Gastroesophageal sphincter (tissue), 3 donors: ENCODE measurements around the gene SLC7A7.

Experiments used
- EP300 ChIP-seq: sonication (generic); formaldehyde crosslinking; IDR thresholded peaks from one replicate; pipeline ENCODE4 v1.6.1; 2017; ENCODE audit warnings: antibody characterized with exemption, mild to moderate bottlenecking
- POLR2A ChIP-seq, 2 donors: fragments of 450-650 bp; IDR thresholded peaks; one replicate each; pipeline ENCODE4 v1.6.1; 2017; ENCODE audit warnings: antibody characterized with exemption in 2 of 2, mild to moderate bottlenecking in 2 of 2, moderate library complexity in 1 of 2
- POLR2AphosphoS5 ChIP-seq: sonication (generic); formaldehyde crosslinking; IDR thresholded peaks from one replicate; pipeline ENCODE4 v1.6.1; 2017; ENCODE audit warnings: antibody characterized with exemption
- TF ChIP-seq, protein P1 (sequence below), 4 experiments: fragments of 200-600 bp in 2 of 4; fragments of 450-650 bp in 2 of 4; sonication (generic) in 1 of 4; IDR thresholded peaks; one replicate each; pipeline ENCODE4 v1.5.1; 2017 to 2019; ENCODE audit warnings: antibody characterized with exemption in 4 of 4, mild to moderate bottlenecking in 2 of 4, moderate library complexity in 2 of 4

DNA sequence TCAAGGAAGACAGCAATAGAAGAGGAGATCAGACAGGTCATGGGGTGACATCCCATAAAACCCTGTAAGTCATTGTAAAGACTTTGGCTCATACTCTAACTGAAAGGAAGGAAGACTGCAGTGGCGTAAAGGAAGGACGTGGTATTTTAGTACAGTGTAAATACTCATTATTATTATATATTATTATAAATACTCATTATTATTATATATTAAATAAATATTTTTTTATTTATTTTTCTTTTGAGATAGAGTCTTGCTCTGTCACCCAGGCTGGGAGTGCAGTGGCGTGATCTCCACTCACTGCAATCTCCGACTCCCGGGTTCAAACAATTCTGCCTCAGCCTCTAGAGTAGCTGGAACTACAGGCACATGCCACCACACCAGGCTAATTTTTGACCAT, 41.2 kb upstream of the SLC7A7 start:
- TF ChIP-seq POLR2AphosphoS5, result no peak
- TF ChIP-seq, protein P1, sequence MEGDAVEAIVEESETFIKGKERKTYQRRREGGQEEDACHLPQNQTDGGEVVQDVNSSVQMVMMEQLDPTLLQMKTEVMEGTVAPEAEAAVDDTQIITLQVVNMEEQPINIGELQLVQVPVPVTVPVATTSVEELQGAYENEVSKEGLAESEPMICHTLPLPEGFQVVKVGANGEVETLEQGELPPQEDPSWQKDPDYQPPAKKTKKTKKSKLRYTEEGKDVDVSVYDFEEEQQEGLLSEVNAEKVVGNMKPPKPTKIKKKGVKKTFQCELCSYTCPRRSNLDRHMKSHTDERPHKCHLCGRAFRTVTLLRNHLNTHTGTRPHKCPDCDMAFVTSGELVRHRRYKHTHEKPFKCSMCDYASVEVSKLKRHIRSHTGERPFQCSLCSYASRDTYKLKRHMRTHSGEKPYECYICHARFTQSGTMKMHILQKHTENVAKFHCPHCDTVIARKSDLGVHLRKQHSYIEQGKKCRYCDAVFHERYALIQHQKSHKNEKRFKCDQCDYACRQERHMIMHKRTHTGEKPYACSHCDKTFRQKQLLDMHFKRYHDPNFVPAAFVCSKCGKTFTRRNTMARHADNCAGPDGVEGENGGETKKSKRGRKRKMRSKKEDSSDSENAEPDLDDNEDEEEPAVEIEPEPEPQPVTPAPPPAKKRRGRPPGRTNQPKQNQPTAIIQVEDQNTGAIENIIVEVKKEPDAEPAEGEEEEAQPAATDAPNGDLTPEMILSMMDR (IDR thresholded peaks at IDR 0.05), result no peak
- TF ChIP-seq POLR2A (IDR thresholded peaks at IDR 0.05), result no peak
- TF ChIP-seq EP300, result no peak
